NB4 (cell line): ENCODE measurements around the gene ARL2.

Experiments used
- DNase-seq: peaks from one replicate; pipeline ENCODE4 v3.0.0; 2010; ENCODE audit warnings: low read depth
- H3K4me3 ChIP-seq: one replicate; pipeline ENCODE4 v1.5.1; 2011; ENCODE audit warnings: mild to moderate bottlenecking, low read depth, low read length, moderate library complexity
- CTCF ChIP-seq: IDR thresholded peaks from one replicate; pipeline ENCODE4 v1.5.1; 2012; ENCODE audit warnings: low read depth, low read length
- MAX ChIP-seq: IDR thresholded peaks from 2 replicates; pipeline ENCODE4 v1.6.1; 2011; ENCODE audit warnings: low read depth, low read length
- MYC ChIP-seq: IDR thresholded peaks from 2 replicates; pipeline ENCODE4 v1.6.1; 2011; ENCODE audit warnings: low read depth, low read length
- POLR2A ChIP-seq: IDR thresholded peaks from 2 replicates; pipeline ENCODE4 v1.6.1; 2011; ENCODE audit warnings: mild to moderate bottlenecking; ENCODE audit not compliant: insufficient read length; ENCODE audit errors: extremely low read depth

ARL2 gene

GRCh38 chr11:65040847-65041622, 27.1 kb downstream of the ARL2 start, which contains the start of gene SAC3D1:
Gene SAC3D1 (plus strand): TSS chr11:65041210. CDS start chr11:65041293, 83 bp downstream.
- H3K4me3 ChIP-seq, result peak within 1 kb of the TSS; percentile 81
- peak; percentile 100 for DNase-seq
- TF ChIP-seq CTCF, result no peak
- TF ChIP-seq POLR2A, result peak; percentile 42
- TF ChIP-seq MYC, result peak; percentile 64
- TF ChIP-seq MAX, result peak; percentile 67

GRCh38 chr11:65042891-65043290, 28.9 kb downstream of the ARL2 start:
- H3K4me3 ChIP-seq, result peak overlapping the region; percentile 81
- no peak for DNase-seq
- TF ChIP-seq CTCF, result no peak
- TF ChIP-seq POLR2A, result no peak
- TF ChIP-seq MAX, result no peak
- TF ChIP-seq MYC, result no peak

- TF ChIP-seq CTCF (no peak), POLR2A (no peak), MAX (no peak), MYC (no peak)
- peak; percentile 70 for DNase-seq
- peak overlapping the region; percentile 9 for H3K4me3 ChIP-seq
Measured at GRCh38 chr11:65043881-65044501, 30.0 kb downstream of the ARL2 start.

GRCh38 chr11:65045061-65045460, 31.1 kb downstream of the ARL2 start:
- no peak for DNase-seq
- TF ChIP-seq MYC (no peak), POLR2A (no peak), MAX (no peak), CTCF (no peak)
- no peak overlapping the region for H3K4me3 ChIP-seq

GRCh38 chr11:65045728-65046127, 31.8 kb downstream of the ARL2 start:
- H3K4me3 ChIP-seq, result no peak overlapping the region
- no peak for TF ChIP-seq POLR2A
- no peak for TF ChIP-seq MAX
- TF ChIP-seq CTCF, result no peak
- no peak for DNase-seq
